HEK293T (cell line): ENCODE results near the gene SYCP2L.

ENCODE experiments used
- ARNT ChIP-seq: fragments of 450-650 bp; IDR thresholded peaks from 2 replicates; pipeline ENCODE4 v1.6.1; 2017; ENCODE audit warnings: mild to moderate bottlenecking
- BHLHE40 ChIP-seq: fragments of 450-650 bp; IDR thresholded peaks from 2 replicates; pipeline ENCODE4 v1.6.1; 2016; ENCODE audit warnings: mild to moderate bottlenecking, moderate library complexity, borderline replicate concordance
- FOXA1 ChIP-seq: fragments of 450-650 bp; IDR thresholded peaks from 2 replicates; pipeline ENCODE4 v1.6.1; 2016; ENCODE audit warnings: mild to moderate bottlenecking
- FOXK2 ChIP-seq: fragments of 450-650 bp; IDR thresholded peaks from 2 replicates; pipeline ENCODE4 v1.6.1; 2016; ENCODE audit warnings: mild to moderate bottlenecking
- FOXM1 ChIP-seq: fragments of 450-650 bp; IDR thresholded peaks from 2 replicates; pipeline ENCODE4 v1.6.1; 2017; ENCODE audit warnings: mild to moderate bottlenecking, borderline replicate concordance
- L3MBTL2 ChIP-seq: fragments of 450-650 bp; conservative IDR thresholded peaks from 2 replicates; pipeline ENCODE4 v1.6.1; 2016; ENCODE audit warnings: mild to moderate bottlenecking
- LEF1 ChIP-seq: fragments of 450-650 bp; IDR thresholded peaks from 2 replicates; pipeline ENCODE4 v1.6.1; 2017; ENCODE audit warnings: mild to moderate bottlenecking, borderline replicate concordance
- NFRKB ChIP-seq: fragments of 450-650 bp; IDR thresholded peaks from 2 replicates; pipeline ENCODE4 v1.6.1; 2016; ENCODE audit warnings: mild to moderate bottlenecking, moderate library complexity
- SP1 ChIP-seq: fragments of 450-650 bp; IDR thresholded peaks from 2 replicates; pipeline ENCODE4 v1.6.1; 2017
- TARDBP ChIP-seq: fragments of 450-650 bp; IDR thresholded peaks from 2 replicates; pipeline ENCODE4 v1.6.1; 2016
- TF ChIP-seq, protein P1 (sequence below): fragments of 450-650 bp; IDR thresholded peaks from 2 replicates; pipeline ENCODE4 v1.6.1; 2016

DNA sequence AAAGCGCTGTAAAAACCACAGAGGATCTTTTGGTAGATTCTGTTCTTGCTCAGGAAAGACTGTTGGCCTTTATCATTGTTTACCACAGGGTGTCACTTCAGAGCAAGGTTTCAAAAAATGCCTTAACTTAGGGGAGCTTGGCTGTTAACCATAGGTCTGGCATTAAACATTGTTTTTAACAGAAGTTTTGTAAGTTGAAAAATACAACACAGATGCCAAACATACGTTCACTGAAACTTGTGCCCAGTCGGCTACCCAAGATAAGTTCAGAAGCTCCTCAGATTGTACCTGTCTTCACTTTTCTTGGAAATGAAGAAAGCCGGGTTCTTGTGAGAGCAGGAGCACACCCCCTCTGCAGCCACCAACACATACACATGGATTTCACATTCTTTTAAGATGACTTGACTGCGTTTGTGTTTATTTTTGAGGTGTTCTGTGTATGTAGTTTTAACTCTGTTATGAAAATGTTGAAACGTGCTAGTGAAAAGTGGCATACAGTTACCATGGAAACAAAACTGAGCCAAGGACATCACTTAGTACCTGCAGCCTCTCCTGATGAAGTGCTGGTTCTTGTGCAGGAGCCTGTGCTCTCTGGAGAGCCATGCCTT lies 64.9 kb downstream of the SYCP2L start:
- TF ChIP-seq, protein P1, sequence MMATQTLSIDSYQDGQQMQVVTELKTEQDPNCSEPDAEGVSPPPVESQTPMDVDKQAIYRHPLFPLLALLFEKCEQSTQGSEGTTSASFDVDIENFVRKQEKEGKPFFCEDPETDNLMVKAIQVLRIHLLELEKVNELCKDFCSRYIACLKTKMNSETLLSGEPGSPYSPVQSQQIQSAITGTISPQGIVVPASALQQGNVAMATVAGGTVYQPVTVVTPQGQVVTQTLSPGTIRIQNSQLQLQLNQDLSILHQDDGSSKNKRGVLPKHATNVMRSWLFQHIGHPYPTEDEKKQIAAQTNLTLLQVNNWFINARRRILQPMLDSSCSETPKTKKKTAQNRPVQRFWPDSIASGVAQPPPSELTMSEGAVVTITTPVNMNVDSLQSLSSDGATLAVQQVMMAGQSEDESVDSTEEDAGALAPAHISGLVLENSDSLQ: no peak
- TF ChIP-seq BHLHE40: no peak
- TF ChIP-seq SP1: no peak
- TF ChIP-seq TARDBP: no peak
- TF ChIP-seq ARNT: no peak
- TF ChIP-seq FOXK2: no peak
- no peak for TF ChIP-seq LEF1
- no peak for TF ChIP-seq FOXM1
- TF ChIP-seq NFRKB: no peak
- TF ChIP-seq L3MBTL2: no peak
- TF ChIP-seq FOXA1: no peak
